IPS DF 6.9 (cell line): ENCODE data around the gene COL4A1.

Experiments
- DNase-seq: peaks from one replicate; pipeline ENCODE4 v3.0.0-alpha.2; 2013; ENCODE audit warnings: low read depth, low spot score
- H3K27ac ChIP-seq: one replicate; pipeline ENCODE4 v1.5.1; 2013; ENCODE audit warnings: low read length, control low read depth
- H3K27me3 ChIP-seq: 2 replicates; pipeline ENCODE4 v1.6.1; 2013; ENCODE audit warnings: mild to moderate bottlenecking, low read length; ENCODE audit not compliant: control insufficient read depth, insufficient read depth
- H3K36me3 ChIP-seq: 2 replicates; pipeline ENCODE4 v1.6.1; 2013; ENCODE audit warnings: low read length; ENCODE audit not compliant: control insufficient read depth, insufficient read depth
- H3K4me1 ChIP-seq: 2 replicates; pipeline ENCODE4 v1.6.1; 2013; ENCODE audit warnings: low read length; ENCODE audit not compliant: control insufficient read depth, insufficient read depth
- H3K4me3 ChIP-seq: 2 replicates; pipeline ENCODE4 v1.5.1; 2013; ENCODE audit warnings: mild to moderate bottlenecking, low read length
- H3K9me3 ChIP-seq: 2 replicates; pipeline ENCODE4 v1.6.1; 2013; ENCODE audit warnings: low read length, inconsistent platforms; ENCODE audit not compliant: control insufficient read depth, insufficient read depth
- WGBS: extraction: QIAGEN DNeasy Blood & Tissue Kit; methylation state at CpG from one replicate; pipeline ENCODE4 v1.1.7; 2013; ENCODE audit warnings: mixed read lengths, missing lambda C conversion rate; ENCODE audit not compliant: insufficient read length, insufficient coverage; 5-methylcytosine and 5-hydroxymethylcytosine counted together

COL4A1 gene

GRCh38 chr13:110306960-110307766 is at the start of gene COL4A1, which contains the start of gene COL4A2:
Gene COL4A1 (minus strand): TSS chr13:110307157. CDS start chr13:110307027, 130 bp downstream.
Gene COL4A2 (plus strand): TSS chr13:110307284. CDS start chr13:110307904, 620 bp downstream.
- H3K4me3 ChIP-seq = peak within 1 kb of the TSS; percentile 89
- H3K36me3 ChIP-seq = 0 out of 2 replicates have a peak, but pooled peaks cover 2% of the 10 kb centered on the region
- DNase-seq = no peak
- peaks cover 4% of the 10 kb centered on the region; the same call in 1 of the 2 replicates for H3K27me3 ChIP-seq
- H3K27ac ChIP-seq = no peak within 1 kb of the TSS
- H3K9me3 ChIP-seq = no peaks in the 10 kb centered on the region
- WGBS = no CpG with 5 or more reads among the region's 96 CpGs
- no peaks in the 10 kb centered on the region; the same call in none of the 2 replicates for H3K4me1 ChIP-seq

DNA sequence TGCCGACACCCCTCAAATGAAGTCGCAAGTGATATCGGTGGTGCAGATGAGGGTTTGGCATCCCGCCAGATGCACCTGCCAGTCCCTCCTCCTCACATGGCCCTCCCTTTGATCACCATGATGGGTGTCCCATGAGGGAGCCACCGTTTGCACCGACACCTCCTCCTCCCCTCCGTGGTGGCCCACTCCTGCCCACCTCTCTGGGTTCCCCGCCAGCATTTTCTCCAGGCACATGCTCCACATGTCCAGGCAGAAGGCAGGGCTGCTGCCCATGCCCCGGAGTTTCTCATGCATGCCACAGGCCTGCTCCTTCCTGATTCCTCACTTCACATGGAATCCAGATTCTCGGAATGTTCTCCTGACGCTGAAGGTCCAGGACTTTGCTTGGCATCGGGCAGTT is 49.4 kb upstream of the COL4A1 start:
- no CpG with 5 or more reads among the region's 12 CpGs for WGBS
- H3K36me3 ChIP-seq = no peaks in the 10 kb centered on the region; the same call in 1 of the 2 replicates
- no peaks in the 10 kb centered on the region for H3K9me3 ChIP-seq
- peaks cover 7% of the 10 kb centered on the region for H3K4me1 ChIP-seq
- no peak for DNase-seq
- H3K27ac ChIP-seq = no peak overlapping the region
- H3K4me3 ChIP-seq = no peak overlapping the region
- H3K27me3 ChIP-seq = no peaks in the 10 kb centered on the region

- H3K9me3 ChIP-seq = no peaks in the 10 kb centered on the region
- no peak overlapping the region for H3K4me3 ChIP-seq
- H3K4me1 ChIP-seq = peaks cover 7% of the 10 kb centered on the region
- no peaks in the 10 kb centered on the region for H3K27me3 ChIP-seq
- no peaks in the 10 kb centered on the region; the same call in 1 of the 2 replicates for H3K36me3 ChIP-seq
- DNase-seq = no peak
- no CpG with 5 or more reads among the region's 5 CpGs for WGBS
- H3K27ac ChIP-seq = no peak overlapping the region
Observed at GRCh38 chr13:110354715-110355473, 47.9 kb upstream of the COL4A1 start.

DNA sequence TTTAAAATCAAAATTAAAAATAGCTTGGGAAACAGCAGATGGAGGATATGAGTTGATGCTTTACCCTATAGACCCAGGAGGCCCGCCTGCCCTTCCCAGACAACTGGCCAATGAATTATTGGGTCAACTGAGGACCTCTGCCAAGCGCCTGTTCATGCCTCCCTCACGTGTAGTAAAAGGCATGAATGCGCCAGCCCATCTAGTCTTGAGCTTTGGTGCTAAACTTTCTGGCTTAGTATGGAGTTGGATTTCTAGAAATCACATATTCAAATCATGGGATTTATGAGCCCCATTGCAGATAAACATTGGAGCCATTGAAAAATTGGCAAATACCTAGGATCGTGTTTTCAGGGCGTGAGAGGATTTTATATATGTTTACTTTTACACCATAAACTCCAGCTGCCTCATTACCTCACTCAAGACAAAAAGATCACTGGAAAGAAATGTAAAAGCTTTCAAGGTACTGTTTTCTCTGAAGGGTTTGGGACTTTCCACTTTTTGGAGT is 47.2 kb upstream of the COL4A1 start:
- H3K4me1 ChIP-seq = peaks cover 7% of the 10 kb centered on the region
- WGBS = no CpG with 5 or more reads among the region's 6 CpGs
- no peaks in the 10 kb centered on the region; the same call in 1 of the 2 replicates for H3K36me3 ChIP-seq
- H3K27me3 ChIP-seq = no peaks in the 10 kb centered on the region
- no peak overlapping the region for H3K4me3 ChIP-seq
- no peak overlapping the region for H3K27ac ChIP-seq
- DNase-seq = no peak
- no peaks in the 10 kb centered on the region for H3K9me3 ChIP-seq

- H3K36me3 ChIP-seq = no peaks in the 10 kb centered on the region; the same call in 1 of the 2 replicates
- no peaks in the 10 kb centered on the region for H3K9me3 ChIP-seq
- no peak overlapping the region for H3K4me3 ChIP-seq
- peaks cover 7% of the 10 kb centered on the region for H3K4me1 ChIP-seq
- H3K27ac ChIP-seq = no peak overlapping the region
- H3K27me3 ChIP-seq = no peaks in the 10 kb centered on the region
- WGBS = no CpG with 5 or more reads among the region's 13 CpGs
- DNase-seq = no peak
Observed at GRCh38 chr13:110353339-110353977, 46.5 kb upstream of the COL4A1 start.

- H3K27ac ChIP-seq = no peak overlapping the region
- H3K27me3 ChIP-seq = no peaks in the 10 kb centered on the region
- no CpG with 5 or more reads among the region's 8 CpGs for WGBS
- peak; percentile 25 for DNase-seq
- no peaks in the 10 kb centered on the region; the same call in 1 of the 2 replicates for H3K36me3 ChIP-seq
- no peaks in the 10 kb centered on the region for H3K9me3 ChIP-seq
- H3K4me3 ChIP-seq = no peak overlapping the region
- peaks cover 7% of the 10 kb centered on the region for H3K4me1 ChIP-seq
Observed at GRCh38 chr13:110352735-110353134, 45.8 kb upstream of the COL4A1 start.

GRCh38 chr13:110351636-110352420 is 44.9 kb upstream of the COL4A1 start:
- H3K36me3 ChIP-seq = no peaks in the 10 kb centered on the region
- DNase-seq = no peak
- H3K27me3 ChIP-seq = no peaks in the 10 kb centered on the region
- H3K9me3 ChIP-seq = no peaks in the 10 kb centered on the region
- peaks cover 7% of the 10 kb centered on the region for H3K4me1 ChIP-seq
- H3K27ac ChIP-seq = no peak overlapping the region
- no CpG with 5 or more reads among the region's 6 CpGs for WGBS
- H3K4me3 ChIP-seq = no peak overlapping the region

DNA sequence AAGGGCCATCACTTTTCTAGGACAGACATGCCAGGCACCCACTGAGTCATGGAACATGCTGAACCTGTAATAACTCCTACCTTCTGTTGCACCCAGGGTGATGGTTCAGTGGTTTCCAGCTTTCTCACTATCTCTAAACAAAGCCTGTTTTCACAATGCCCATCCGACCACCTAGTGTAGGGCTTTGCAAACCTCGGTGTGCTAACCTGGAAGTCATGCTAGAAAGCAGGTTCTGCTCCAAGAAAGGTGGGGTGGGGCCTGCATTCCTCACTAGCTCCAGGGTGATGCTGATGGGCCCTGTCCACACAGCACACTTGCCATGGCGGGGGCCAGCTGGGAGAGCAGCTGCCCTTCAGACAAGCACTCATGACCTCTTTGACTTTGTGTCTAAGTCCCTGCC is 43.6 kb upstream of the COL4A1 start:
- WGBS = no CpG with 5 or more reads among the region's 3 CpGs
- H3K36me3 ChIP-seq = no peaks in the 10 kb centered on the region
- H3K27me3 ChIP-seq = no peaks in the 10 kb centered on the region
- no peak overlapping the region for H3K27ac ChIP-seq
- H3K9me3 ChIP-seq = no peaks in the 10 kb centered on the region
- DNase-seq = no peak
- no peak overlapping the region for H3K4me3 ChIP-seq
- H3K4me1 ChIP-seq = peaks cover 5% of the 10 kb centered on the region

DNA sequence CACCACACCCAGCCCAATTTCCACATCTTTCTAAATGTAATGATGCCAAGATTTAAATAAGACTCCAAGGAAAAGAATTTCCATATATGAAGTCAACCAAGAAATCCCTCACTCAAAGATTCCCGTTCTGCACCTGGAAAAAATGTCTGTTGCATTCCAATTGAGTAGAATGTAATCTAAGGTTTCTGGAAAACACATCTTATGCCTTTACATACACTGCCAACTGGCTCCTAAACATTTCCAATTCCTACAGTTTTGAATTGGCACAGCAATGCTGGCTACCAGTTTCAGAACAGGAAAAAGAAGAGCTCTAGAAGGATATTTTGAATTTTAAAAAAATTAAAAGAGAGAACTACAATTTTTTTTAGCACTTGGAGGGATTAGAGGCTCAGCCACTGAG is 43.1 kb upstream of the COL4A1 start:
- H3K27ac ChIP-seq = no peak overlapping the region
- WGBS = no CpG with 5 or more reads among the region's 1 CpG
- peaks cover 3% of the 10 kb centered on the region for H3K4me1 ChIP-seq

More for the DNA sequence above, 43.1 kb upstream of the COL4A1 start:
- H3K36me3 ChIP-seq = no peaks in the 10 kb centered on the region
- H3K27me3 ChIP-seq = no peaks in the 10 kb centered on the region
- H3K9me3 ChIP-seq = no peaks in the 10 kb centered on the region
- DNase-seq = no peak
- no peak overlapping the region for H3K4me3 ChIP-seq
